T-cell (primary cell): ENCODE results near the gene FOXP1. TPM values are rescaled to one million over a fixed set of nuclear protein-coding genes. Genes with fewer than 3 reads are reported as not detected.

Source experiments
- ATAC-seq, 4 experiments: fragments of 200-7000 bp in 3 of 4; fragments of 150-1000 bp in 1 of 4; cut with Tn5 transposase; replicated peaks in 1 of 4; 1 replicate in 3 of 4; 2 replicates in 1 of 4; pipeline ENCODE4 v1.10.0; 2021; ENCODE audit warnings: moderate library complexity in 3 of 4, mild to moderate bottlenecking in 2 of 4, moderate number of reproducible peaks in 1 of 4
- CTCF ChIA-PET, 2 donors: fragments of 300-600 bp; sonication (Branson Sonifier 250); formaldehyde crosslinking; loops; one replicate each; lab custom pipeline; 2022; ENCODE audit warnings: antibody characterized with exemption in 2 of 2; lab: Charles Lee
- POLR2A ChIA-PET, 2 donors: fragments of 300-600 bp; sonication (Branson Sonifier 250); formaldehyde crosslinking; loops; one replicate each; lab custom pipeline; 2022; ENCODE audit warnings: antibody characterized with exemption in 2 of 2; lab: Charles Lee
- DNase-seq, 35 experiments: peaks; one replicate each; pipeline versions ENCODE4 v3.0.0 to v3.0.0-alpha.2; 2013 to 2023
- H3K27ac ChIP-seq: one replicate; pipeline ENCODE4 v1.5.1; 2013; ENCODE audit warnings: low read length
- H3K27me3 ChIP-seq, 2 experiments: replicated peaks in 1 of 2; 1 replicate in 1 of 2; 2 replicates in 1 of 2; pipeline versions ENCODE4 v1.6.1 to v1.7.0; 2013; ENCODE audit warnings: low read length in 1 of 2, mixed read lengths in 1 of 2; ENCODE audit not compliant: control insufficient read depth in 2 of 2, insufficient read depth in 2 of 2; ENCODE audit errors: extremely low read depth in 1 of 2
- H3K36me3 ChIP-seq, 2 donors: 1 replicate in 1 of 2; 2 replicates in 1 of 2; pipeline versions ENCODE4 v1.6.1 to v1.7.0; 2013; ENCODE audit warnings: low read length in 1 of 2; ENCODE audit not compliant: control insufficient read depth in 2 of 2, insufficient read depth in 1 of 2; ENCODE audit errors: extremely low read depth in 1 of 2
- H3K4me1 ChIP-seq, 2 experiments: 1 replicate in 1 of 2; 2 replicates in 1 of 2; pipeline versions ENCODE4 v1.6.1 to v1.7.0; 2013; ENCODE audit warnings: low read length in 2 of 2, mixed read lengths in 1 of 2; ENCODE audit not compliant: insufficient read depth in 2 of 2, control insufficient read depth in 1 of 2; ENCODE audit errors: extremely low read depth in 1 of 2
- H3K4me3 ChIP-seq, 2 donors: 1 replicate in 1 of 2; 2 replicates in 1 of 2; pipeline versions ENCODE4 v1.5.1 to v1.7.0; 2013; ENCODE audit warnings: mild to moderate bottlenecking in 2 of 2, low read length in 1 of 2, moderate library complexity in 1 of 2; ENCODE audit not compliant: control insufficient read depth in 1 of 2; ENCODE audit errors: extremely low read depth in 1 of 2
- H3K9me3 ChIP-seq: 2 replicates; pipeline ENCODE4 v1.7.0; 2013
- H3K27ac Mint-ChIP-seq, 2 donors: one replicate each; pipeline ENCODE4 v1.8.0; 2020 to 2021; ENCODE audit warnings: mild to moderate bottlenecking in 2 of 2, mixed read lengths in 2 of 2
- H3K27me3 Mint-ChIP-seq, 2 donors: one replicate each; pipeline ENCODE4 v1.8.0; 2021 to 2022; ENCODE audit warnings: mixed read lengths in 2 of 2
- H3K36me3 Mint-ChIP-seq: one replicate; pipeline ENCODE4 v1.8.0; 2021; ENCODE audit warnings: mixed read lengths
- H3K4me1 Mint-ChIP-seq, 3 donors: one replicate each; pipeline ENCODE4 v1.8.0; 2020 to 2022; ENCODE audit warnings: mixed read lengths in 3 of 3, mild to moderate bottlenecking in 1 of 3
- H3K4me3 Mint-ChIP-seq, 3 donors: one replicate each; pipeline ENCODE4 v1.8.0; 2020 to 2022; ENCODE audit warnings: mild to moderate bottlenecking in 3 of 3, mixed read lengths in 3 of 3, moderate library complexity in 3 of 3
- H3K9me3 Mint-ChIP-seq, 3 donors: one replicate each; pipeline ENCODE4 v1.8.0; 2020 to 2022; ENCODE audit warnings: mixed read lengths in 3 of 3
- WGBS: methylation state at CpG from one replicate; pipeline ENCODE4 v1.1.5; 2013; ENCODE audit warnings: missing lambda C conversion rate; ENCODE audit not compliant: insufficient coverage; 5-methylcytosine and 5-hydroxymethylcytosine counted together
- total RNA-seq, 35 experiments: library from RNA in 6 of 35; stranded (reverse) in 6 of 35; fragments of 120-200 nt in 1 of 35; gene quantifications; one replicate each; pipeline versions ENCODE4 v1.2.1 to v1.2.4 and lab custom pipeline; 2013 to 2026

The FOXP1 gene
- total RNA-seq, 5 donors from 2014 or later (not counting 1 experiment from before 2014, with no cell fraction given): 258 to 586 (median 290) TPM

DNA sequence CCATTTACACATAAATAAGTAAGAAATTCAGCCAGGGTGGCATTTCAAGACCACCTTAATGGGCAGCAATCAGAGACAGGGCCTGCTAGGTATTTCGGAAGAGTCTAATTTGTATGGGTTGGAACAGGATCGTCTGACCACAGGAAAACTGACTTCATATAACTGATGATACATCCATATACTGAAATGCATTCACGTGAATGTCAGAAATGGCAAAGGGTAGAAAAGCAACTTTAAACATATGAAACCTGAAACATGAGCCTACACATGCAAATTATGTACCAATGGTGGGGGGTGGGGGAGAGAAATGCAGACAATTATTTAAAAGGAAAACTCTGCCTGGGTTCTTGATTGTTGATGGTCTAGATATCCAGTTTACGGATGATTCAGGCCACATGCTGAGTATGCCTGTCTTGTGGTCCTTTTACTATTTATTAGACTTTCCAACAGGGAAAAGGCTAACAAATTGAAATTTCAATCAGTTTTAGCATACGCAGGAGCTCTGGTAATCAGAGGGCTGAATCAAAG lies 582.2 kb downstream of the FOXP1 start:
- ChIA-PET POLR2A (interaction anchor here in 1 of 2 donors (0.7 kb wide), 1 partner anchor 1390 kb away, joined by 3 read pairs; no protein-coding TSS in a partner anchor), CTCF (interaction anchor here in 1 of 2 donors (0.6 kb wide), 1 partner anchor 34 kb away, joined by 3 read pairs; no protein-coding TSS in a partner anchor)
- Histone ChIP-seq H3K4me1 (peaks cover 0 to 3% of the 10 kb centered on the region in 2 experiments), H3K36me3 (peaks cover 0 to 52% of the 10 kb centered on the region in 2 donors), H3K4me3 (no peak overlapping the region), H3K27me3 (no peaks in the 10 kb centered on the region), H3K9me3 (no peaks in the 10 kb centered on the region), H3K27ac (no peak overlapping the region)
- Mint-ChIP-seq H3K36me3 (peaks cover 32% of the 10 kb centered on the region), H3K27me3 (no peaks in the 10 kb centered on the region), H3K9me3 (no peaks in the 10 kb centered on the region), H3K27ac (peak overlapping the region; percentile 37 to 46), H3K4me3 (no peak overlapping the region), H3K4me1 (peaks cover 27 to 66% (median 59%) of the 10 kb centered on the region in 3 donors)
- WGBS: no CpG with 5 or more reads among the region's 5 CpGs
- DNase-seq (no peak), ATAC-seq (no peak)

DNA sequence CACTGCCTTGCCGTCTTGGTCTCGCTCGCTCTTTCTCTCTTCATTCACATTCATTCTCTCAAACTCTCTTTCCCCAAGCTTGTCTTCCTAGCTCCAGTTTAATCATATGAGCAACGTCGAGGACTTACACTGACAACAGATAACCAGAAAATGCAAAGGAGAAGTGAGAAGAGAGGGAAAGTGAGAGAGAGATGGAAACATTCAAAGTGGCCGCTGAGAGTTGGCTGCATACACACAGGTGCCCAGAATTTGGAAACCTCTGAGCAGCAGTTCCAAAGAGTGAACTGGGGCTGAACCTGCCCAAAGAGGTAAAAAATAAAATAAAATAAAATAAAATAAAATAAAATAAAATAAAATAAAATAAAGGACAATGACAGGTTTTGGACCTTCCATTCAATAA lies 583.0 kb downstream of the FOXP1 start:
- peaks cover 24 to 65% (median 58%) of the 10 kb centered on the region in 3 donors for H3K4me1 Mint-ChIP-seq
- no peaks in the 10 kb centered on the region for H3K9me3 Mint-ChIP-seq
- Histone ChIP-seq H3K36me3 (peaks cover 2 to 59% of the 10 kb centered on the region in 2 donors), H3K9me3 (no peaks in the 10 kb centered on the region), H3K4me1 (peaks cover 0 to 3% of the 10 kb centered on the region in 2 experiments), H3K27me3 (no peaks in the 10 kb centered on the region), H3K27ac (no peak overlapping the region), H3K4me3 (no peak overlapping the region)
- peak overlapping the region; percentile 1 for H3K27ac Mint-ChIP-seq
- no peak for DNase-seq
- CTCF ChIA-PET: no interaction called here
- no peaks in the 10 kb centered on the region for H3K27me3 Mint-ChIP-seq
- no peak overlapping the region for H3K4me3 Mint-ChIP-seq
- WGBS: 93% methylated on average over 3 of the region's 6 CpGs
- POLR2A ChIA-PET: no interaction called here
- peaks cover 34% of the 10 kb centered on the region for H3K36me3 Mint-ChIP-seq
- no peak for ATAC-seq

- Mint-ChIP-seq H3K4me3 (no peak overlapping the region), H3K36me3 (peaks cover 40% of the 10 kb centered on the region), H3K9me3 (no peaks in the 10 kb centered on the region), H3K27me3 (no peaks in the 10 kb centered on the region), H3K4me1 (peaks cover 21 to 69% (median 62%) of the 10 kb centered on the region in 3 donors), H3K27ac (peak overlapping the region in 1 of 2 donors; percentile 16)
- ChIA-PET CTCF (no interaction called here), POLR2A (no interaction called here)
- Histone ChIP-seq H3K36me3 (peaks cover 2 to 65% of the 10 kb centered on the region in 2 donors), H3K4me1 (peaks cover 0 to 3% of the 10 kb centered on the region in 2 experiments), H3K27ac (no peak overlapping the region), H3K9me3 (no peaks in the 10 kb centered on the region), H3K4me3 (no peak overlapping the region), H3K27me3 (no peaks in the 10 kb centered on the region)
- DNase-seq (no peak), ATAC-seq (peak in 1 of 4 experiments; percentile 45)
- no CpG with 5 or more reads among the region's 4 CpGs for WGBS
Measured at GRCh38 chr3:70999730-71000129, 583.8 kb downstream of the FOXP1 start.

- Mint-ChIP-seq H3K27ac (peak overlapping the region; percentile 16 to 19), H3K4me1 (peaks cover 42 to 71% (median 70%) of the 10 kb centered on the region in 3 donors), H3K27me3 (no peaks in the 10 kb centered on the region), H3K36me3 (peaks cover 66% of the 10 kb centered on the region), H3K4me3 (no peak overlapping the region), H3K9me3 (no peaks in the 10 kb centered on the region)
- Histone ChIP-seq H3K4me1 (peaks cover 6 to 8% of the 10 kb centered on the region in 2 experiments), H3K4me3 (no peak overlapping the region), H3K27ac (no peak overlapping the region), H3K9me3 (no peaks in the 10 kb centered on the region), H3K27me3 (no peaks in the 10 kb centered on the region), H3K36me3 (peaks cover 5 to 69% of the 10 kb centered on the region in 2 donors)
- ChIA-PET POLR2A (interaction anchor here in 1 of 2 donors (1.1 kb wide), 1 partner anchor 557 kb away, joined by 3 read pairs; no protein-coding TSS in a partner anchor), CTCF (interaction anchor here in 1 of 2 donors (1.2 kb wide), 1 partner anchor 10 kb away, joined by 3 read pairs; no protein-coding TSS in a partner anchor)
- ATAC-seq (no peak), DNase-seq (no peak)
- WGBS: 100% methylated on average over 6 of the region's 7 CpGs
Measured at GRCh38 chr3:70996082-70996481, 587.4 kb downstream of the FOXP1 start.

- no peak overlapping the region for H3K4me3 Mint-ChIP-seq
- H3K27ac Mint-ChIP-seq: peak overlapping the region in 1 of 2 donors; percentile 75
- ChIA-PET POLR2A (interaction anchor here in 1 of 2 donors (0.7 kb wide), 1 partner anchor 414 kb away, joined by 3 read pairs; no protein-coding TSS in a partner anchor), CTCF (interaction anchor here in 1 of 2 donors (0.7 kb wide), 1 partner anchor 243 kb away, joined by 3 read pairs; no protein-coding TSS in a partner anchor)
- H3K27me3 Mint-ChIP-seq: no peaks in the 10 kb centered on the region
- H3K9me3 Mint-ChIP-seq: no peaks in the 10 kb centered on the region
- H3K27me3 ChIP-seq: no peaks in the 10 kb centered on the region
- no CpG with 5 or more reads among the region's 3 CpGs for WGBS
- peaks cover 70% of the 10 kb centered on the region for H3K36me3 Mint-ChIP-seq
- ATAC-seq (no peak), DNase-seq (no peak)
- H3K4me1 ChIP-seq: peaks cover 11 to 20% of the 10 kb centered on the region in 2 experiments
- no peak overlapping the region for H3K4me3 ChIP-seq
- H3K4me1 Mint-ChIP-seq: peaks cover 46 to 76% (median 75%) of the 10 kb centered on the region in 3 donors
- H3K36me3 ChIP-seq: peaks cover 5 to 61% of the 10 kb centered on the region in 2 donors
- no peaks in the 10 kb centered on the region for H3K9me3 ChIP-seq
- H3K27ac ChIP-seq: no peak overlapping the region
Measured at GRCh38 chr3:70994644-70995043, 588.9 kb downstream of the FOXP1 start.

DNA sequence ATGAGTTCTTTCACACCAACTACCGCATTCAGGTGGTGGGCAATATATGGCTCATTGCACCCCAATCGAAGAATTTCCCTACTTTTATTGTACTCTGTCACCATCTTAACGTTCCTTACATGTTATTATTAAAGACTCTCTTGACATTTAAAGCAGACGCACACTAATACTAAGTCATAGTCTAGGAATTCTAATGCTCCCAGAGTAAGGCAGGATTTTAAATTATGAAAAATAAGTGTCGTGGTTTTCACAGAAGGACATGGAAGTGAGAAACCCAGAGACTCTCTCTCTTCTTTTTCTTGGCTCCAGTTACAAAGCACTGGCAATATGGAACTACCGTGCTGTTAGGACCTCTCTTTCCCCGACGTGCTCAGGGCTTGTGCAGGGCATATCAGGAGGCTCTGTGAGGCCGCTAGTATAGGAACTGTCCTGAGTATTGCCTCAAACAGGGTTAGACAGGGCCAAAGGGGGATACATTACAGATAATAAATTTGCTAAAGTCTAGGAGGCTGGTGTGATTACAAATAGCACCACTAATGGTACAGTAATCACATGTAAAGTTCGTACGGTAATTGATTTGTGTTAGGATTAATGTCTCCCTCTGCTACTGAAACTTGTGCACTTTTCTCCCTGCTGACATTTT lies 590.8 kb downstream of the FOXP1 start:
- no peaks in the 10 kb centered on the region for H3K27me3 Mint-ChIP-seq
- CTCF ChIA-PET: no interaction called here
- ATAC-seq: no peak
- Histone ChIP-seq H3K27ac (no peak overlapping the region), H3K4me1 (peaks cover 11 to 22% of the 10 kb centered on the region in 2 experiments), H3K36me3 (peaks cover 5 to 59% of the 10 kb centered on the region in 2 donors), H3K4me3 (no peak overlapping the region), H3K9me3 (no peaks in the 10 kb centered on the region), H3K27me3 (no peaks in the 10 kb centered on the region)
- H3K4me3 Mint-ChIP-seq: no peak overlapping the region
- peaks cover 72% of the 10 kb centered on the region for H3K36me3 Mint-ChIP-seq
- H3K4me1 Mint-ChIP-seq: peaks cover 57 to 83% (median 81%) of the 10 kb centered on the region in 3 donors
- no peak for DNase-seq
- 100% methylated on average over 3 of the region's 11 CpGs for WGBS
- POLR2A ChIA-PET: no interaction called here
- H3K9me3 Mint-ChIP-seq: no peaks in the 10 kb centered on the region
- H3K27ac Mint-ChIP-seq: peak overlapping the region; percentile 76 to 81
